Measurements from ENCODE around the gene ENPP6. TPM values are rescaled to one million over a fixed set of nuclear protein-coding genes. Genes with fewer than 3 reads are reported as not detected.

The ENPP6 gene
- total RNA-seq, 1 donor from 2014 or later: not detected

- no peak for TF ChIP-seq CTCF (IDR thresholded peaks at IDR 0.05)
- no peak overlapping the region for H3K4me3 Mint-ChIP-seq (ENCODE audit: unreplicated experiment)
Observed at GRCh38 chr4:184166736-184167135, 50.9 kb downstream of the ENPP6 start.

GRCh38 chr4:184165291-184165690 lies 52.4 kb downstream of the ENPP6 start:
- Mint-ChIP-seq H3K9me3 (ENCODE audit: unreplicated experiment) (no peaks in the 10 kb centered on the region), H3K27me3 (ENCODE audit: unreplicated experiment) (peaks cover 26% of the 10 kb centered on the region), H3K4me1 (ENCODE audit: unreplicated experiment) (peaks cover 6% of the 10 kb centered on the region), H3K36me3 (ENCODE audit: unreplicated experiment) (no peaks in the 10 kb centered on the region), H3K27ac (ENCODE audit: unreplicated experiment) (no peak overlapping the region), H3K4me3 (ENCODE audit: unreplicated experiment) (no peak overlapping the region)
- no peak for DNase-seq (ENCODE audit: extremely low spot score, unreplicated experiment)
- TF ChIP-seq CTCF (IDR thresholded peaks at IDR 0.05): no peak

More at GRCh38 chr4:184166736-184167135, 50.9 kb downstream of the ENPP6 start:
- no peak overlapping the region for H3K27ac Mint-ChIP-seq (ENCODE audit: unreplicated experiment)
- H3K36me3 Mint-ChIP-seq (ENCODE audit: unreplicated experiment): no peaks in the 10 kb centered on the region
- peaks cover 24% of the 10 kb centered on the region for H3K27me3 Mint-ChIP-seq (ENCODE audit: unreplicated experiment)
- DNase-seq (ENCODE audit: extremely low spot score, unreplicated experiment): no peak
- H3K9me3 Mint-ChIP-seq (ENCODE audit: unreplicated experiment): no peaks in the 10 kb centered on the region
- peaks cover 6% of the 10 kb centered on the region for H3K4me1 Mint-ChIP-seq (ENCODE audit: unreplicated experiment)

- DNase-seq (ENCODE audit: extremely low spot score, unreplicated experiment): no peak
- TF ChIP-seq CTCF (IDR thresholded peaks at IDR 0.05): peak; percentile 43
- Mint-ChIP-seq H3K4me3 (ENCODE audit: unreplicated experiment) (no peak overlapping the region), H3K36me3 (ENCODE audit: unreplicated experiment) (no peaks in the 10 kb centered on the region), H3K27ac (ENCODE audit: unreplicated experiment) (no peak overlapping the region), H3K4me1 (ENCODE audit: unreplicated experiment) (peaks cover 3% of the 10 kb centered on the region), H3K9me3 (ENCODE audit: unreplicated experiment) (no peaks in the 10 kb centered on the region), H3K27me3 (ENCODE audit: unreplicated experiment) (peaks cover 29% of the 10 kb centered on the region)
Observed at GRCh38 chr4:184163813-184164212, 53.9 kb downstream of the ENPP6 start.

GRCh38 chr4:184162596-184162995 lies 55.1 kb downstream of the ENPP6 start:
- no peak for DNase-seq (ENCODE audit: extremely low spot score, unreplicated experiment)
- H3K27ac Mint-ChIP-seq (ENCODE audit: unreplicated experiment): no peak overlapping the region
- H3K36me3 Mint-ChIP-seq (ENCODE audit: unreplicated experiment): no peaks in the 10 kb centered on the region
- H3K27me3 Mint-ChIP-seq (ENCODE audit: unreplicated experiment): peaks cover 28% of the 10 kb centered on the region
- H3K4me1 Mint-ChIP-seq (ENCODE audit: unreplicated experiment): no peaks in the 10 kb centered on the region
- no peaks in the 10 kb centered on the region for H3K9me3 Mint-ChIP-seq (ENCODE audit: unreplicated experiment)
- no peak for TF ChIP-seq CTCF (IDR thresholded peaks at IDR 0.05)
- H3K4me3 Mint-ChIP-seq (ENCODE audit: unreplicated experiment): no peak overlapping the region

GRCh38 chr4:184157322-184157721 lies 60.4 kb downstream of the ENPP6 start:
- TF ChIP-seq CTCF (IDR thresholded peaks at IDR 0.05): no peak
- no peak overlapping the region for H3K27ac Mint-ChIP-seq (ENCODE audit: unreplicated experiment)
- no peak for DNase-seq (ENCODE audit: extremely low spot score, unreplicated experiment)
- peaks cover 9% of the 10 kb centered on the region for H3K27me3 Mint-ChIP-seq (ENCODE audit: unreplicated experiment)
- no peak overlapping the region for H3K4me3 Mint-ChIP-seq (ENCODE audit: unreplicated experiment)
- H3K9me3 Mint-ChIP-seq (ENCODE audit: unreplicated experiment): no peaks in the 10 kb centered on the region
- no peaks in the 10 kb centered on the region for H3K4me1 Mint-ChIP-seq (ENCODE audit: unreplicated experiment)
- H3K36me3 Mint-ChIP-seq (ENCODE audit: unreplicated experiment): no peaks in the 10 kb centered on the region

Measured in osteocyte (in vitro differentiated cells).